ENCODE results near the gene CD93. TPM values are rescaled to one million over a fixed set of nuclear protein-coding genes. Genes with fewer than 3 reads are reported as not detected.

CD93 gene
- total RNA-seq, 1 donor from 2014 or later: 0.44 TPM

DNA sequence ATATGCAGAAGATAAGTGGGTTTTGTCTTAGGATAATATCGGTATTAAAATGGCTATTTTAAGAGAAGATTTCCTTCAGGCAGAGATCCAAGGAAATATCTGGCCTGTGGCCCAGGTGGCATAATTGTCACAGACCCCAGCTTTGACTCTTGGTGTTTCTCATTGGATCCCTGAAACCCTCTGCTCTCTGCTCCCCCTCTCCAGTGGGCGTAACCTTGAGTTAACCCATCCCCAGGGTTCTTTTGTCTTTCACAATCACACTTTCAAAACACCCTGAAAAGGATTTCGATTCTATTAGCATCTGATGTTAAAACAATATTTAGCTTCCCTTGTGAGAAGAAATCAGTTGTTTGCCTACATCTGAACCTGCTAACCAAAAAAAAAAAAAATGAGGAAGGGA lies 43.9 kb downstream of the CD93 start:
- Mint-ChIP-seq H3K36me3 (ENCODE audit: low read depth) (no peaks in the 10 kb centered on the region), H3K27me3 (ENCODE audit: low read depth) (peaks cover 100% of the 10 kb centered on the region)
- no peak for DNase-seq (ENCODE audit: low read depth, low spot score)

DNA sequence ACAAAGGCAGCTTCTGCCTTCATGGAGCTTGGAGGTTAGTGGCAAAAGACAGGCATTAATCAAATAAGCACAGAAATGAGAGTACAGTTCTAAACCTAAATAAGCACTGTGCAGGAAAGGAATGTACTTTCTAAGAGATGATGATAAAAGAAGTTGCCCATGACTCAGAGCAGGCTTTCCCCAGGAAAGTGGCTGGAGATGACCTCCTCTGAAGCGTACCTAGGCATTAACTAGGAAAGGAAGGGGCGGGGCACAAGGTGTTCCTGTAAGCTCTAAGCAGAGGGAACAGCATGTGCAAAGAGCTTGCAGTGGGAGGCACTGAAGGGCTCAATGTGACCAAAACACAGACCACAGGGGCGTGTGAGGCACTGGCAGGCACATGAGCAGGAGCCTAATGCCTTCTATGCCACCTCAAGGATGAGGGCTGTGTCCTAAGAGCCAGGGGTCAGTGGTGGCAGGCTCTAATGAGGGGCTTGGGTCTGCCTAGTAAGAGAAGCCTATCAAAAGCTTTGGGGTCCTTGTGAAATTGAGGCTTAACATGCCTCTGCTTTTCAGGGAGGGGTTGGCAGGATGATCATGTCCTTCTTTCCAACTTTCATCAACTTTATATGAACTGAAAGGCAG lies 46.1 kb downstream of the CD93 start:
- H3K4me1 Mint-ChIP-seq: no peaks in the 10 kb centered on the region
- TF ChIP-seq CTCF (conservative IDR thresholded peaks at IDR 0.05): no peak

More for the DNA sequence above, 43.9 kb downstream of the CD93 start:
- no peaks in the 10 kb centered on the region for H3K9me3 Mint-ChIP-seq
- no peak for TF ChIP-seq CTCF (conservative IDR thresholded peaks at IDR 0.05)
- no peak overlapping the region for H3K4me3 Mint-ChIP-seq
- H3K4me1 Mint-ChIP-seq: peaks cover 4% of the 10 kb centered on the region
- no peak overlapping the region for H3K27ac Mint-ChIP-seq (ENCODE audit: unreplicated experiment)

GRCh38 chr20:23039136-23039875 lies 46.8 kb downstream of the CD93 start:
- Mint-ChIP-seq H3K27ac (ENCODE audit: unreplicated experiment) (no peak overlapping the region), H3K4me3 (no peak overlapping the region), H3K4me1 (no peaks in the 10 kb centered on the region), H3K27me3 (ENCODE audit: low read depth) (peaks cover 96% of the 10 kb centered on the region), H3K36me3 (ENCODE audit: low read depth) (no peaks in the 10 kb centered on the region), H3K9me3 (no peaks in the 10 kb centered on the region)
- no peak for TF ChIP-seq CTCF (conservative IDR thresholded peaks at IDR 0.05)
- DNase-seq (ENCODE audit: low read depth, low spot score): no peak

More for the DNA sequence above, 46.1 kb downstream of the CD93 start:
- DNase-seq (ENCODE audit: low read depth, low spot score): no peak
- no peaks in the 10 kb centered on the region for H3K9me3 Mint-ChIP-seq
- H3K36me3 Mint-ChIP-seq (ENCODE audit: low read depth): no peaks in the 10 kb centered on the region
- no peak overlapping the region for H3K4me3 Mint-ChIP-seq
- no peak overlapping the region for H3K27ac Mint-ChIP-seq (ENCODE audit: unreplicated experiment)
- H3K27me3 Mint-ChIP-seq (ENCODE audit: low read depth): peaks cover 96% of the 10 kb centered on the region

DNA sequence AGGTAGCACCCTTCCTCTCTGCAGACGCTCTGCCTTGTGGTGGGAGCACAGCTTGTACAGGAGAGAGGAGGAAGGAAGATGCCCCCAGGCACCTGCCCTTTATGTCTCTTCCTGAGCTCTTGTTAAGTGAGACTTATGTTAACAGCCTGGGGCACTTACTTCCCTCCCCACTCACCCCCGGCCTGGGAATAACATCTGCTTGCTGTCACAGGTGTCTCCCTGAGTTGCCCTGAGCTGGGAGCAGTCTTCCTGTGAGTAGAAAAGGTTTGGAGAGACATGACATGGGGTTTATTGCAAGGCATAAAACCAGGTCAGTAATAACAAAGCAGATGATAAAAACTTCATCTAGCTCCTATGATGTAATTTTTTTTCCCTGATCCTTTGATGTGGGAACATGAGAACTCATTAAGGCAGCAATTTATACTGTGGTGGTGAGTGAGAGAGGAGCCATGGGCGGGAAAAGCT lies 49.1 kb downstream of the CD93 start:
- no peak for TF ChIP-seq CTCF (conservative IDR thresholded peaks at IDR 0.05)
- Mint-ChIP-seq H3K36me3 (ENCODE audit: low read depth) (no peaks in the 10 kb centered on the region), H3K4me3 (no peak overlapping the region), H3K4me1 (peaks cover 7% of the 10 kb centered on the region), H3K27me3 (ENCODE audit: low read depth) (peaks cover 92% of the 10 kb centered on the region), H3K9me3 (no peaks in the 10 kb centered on the region), H3K27ac (ENCODE audit: unreplicated experiment) (no peak overlapping the region)
- DNase-seq (ENCODE audit: low read depth, low spot score): no peak

GRCh38 chr20:23036371-23036770 lies 49.8 kb downstream of the CD93 start:
- peaks cover 7% of the 10 kb centered on the region for H3K4me1 Mint-ChIP-seq
- H3K4me3 Mint-ChIP-seq: no peak overlapping the region
- H3K9me3 Mint-ChIP-seq: no peaks in the 10 kb centered on the region
- H3K27me3 Mint-ChIP-seq (ENCODE audit: low read depth): peaks cover 91% of the 10 kb centered on the region
- H3K36me3 Mint-ChIP-seq (ENCODE audit: low read depth): no peaks in the 10 kb centered on the region
- DNase-seq (ENCODE audit: low read depth, low spot score): no peak
- no peak overlapping the region for H3K27ac Mint-ChIP-seq (ENCODE audit: unreplicated experiment)
- no peak for TF ChIP-seq CTCF (conservative IDR thresholded peaks at IDR 0.05)
